DND-41 (cell line): ENCODE results near the gene IFT80.

Experiments
- EZH2 ChIP-seq: IDR thresholded peaks from 3 replicates; pipeline ENCODE4 v1.6.1; 2012; ENCODE audit warnings: borderline replicate concordance, low read depth, mild to moderate bottlenecking, moderate library complexity, low read length, inconsistent platforms; ENCODE audit not compliant: severe bottlenecking
- TF ChIP-seq, protein P1 (sequence below): IDR thresholded peaks from 2 replicates; pipeline ENCODE4 v1.5.1; 2012; ENCODE audit warnings: borderline replicate concordance, low read length, moderate library complexity, mild to moderate bottlenecking; ENCODE audit not compliant: poor library complexity, severe bottlenecking; ENCODE audit errors: extremely low read depth

DNA sequence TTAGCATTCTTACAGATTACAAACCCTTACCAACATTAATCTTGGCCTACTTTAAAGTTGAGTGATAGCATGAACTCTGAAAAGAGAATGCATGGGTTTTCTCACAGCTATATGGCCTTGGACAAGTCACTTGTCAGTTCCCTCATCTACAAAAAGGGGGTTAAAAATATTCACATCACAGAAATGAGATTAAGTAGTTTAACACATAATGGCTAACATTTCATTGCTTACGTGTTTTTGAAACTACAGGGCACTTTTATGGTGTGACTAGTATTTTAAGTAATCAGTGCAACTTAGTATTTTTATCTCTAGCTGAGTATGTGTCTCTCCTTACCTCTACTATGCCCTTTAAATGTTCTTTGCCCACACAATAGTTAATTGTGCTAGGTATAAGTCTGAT lies 36.7 kb upstream of the IFT80 start:
- TF ChIP-seq, protein P1, sequence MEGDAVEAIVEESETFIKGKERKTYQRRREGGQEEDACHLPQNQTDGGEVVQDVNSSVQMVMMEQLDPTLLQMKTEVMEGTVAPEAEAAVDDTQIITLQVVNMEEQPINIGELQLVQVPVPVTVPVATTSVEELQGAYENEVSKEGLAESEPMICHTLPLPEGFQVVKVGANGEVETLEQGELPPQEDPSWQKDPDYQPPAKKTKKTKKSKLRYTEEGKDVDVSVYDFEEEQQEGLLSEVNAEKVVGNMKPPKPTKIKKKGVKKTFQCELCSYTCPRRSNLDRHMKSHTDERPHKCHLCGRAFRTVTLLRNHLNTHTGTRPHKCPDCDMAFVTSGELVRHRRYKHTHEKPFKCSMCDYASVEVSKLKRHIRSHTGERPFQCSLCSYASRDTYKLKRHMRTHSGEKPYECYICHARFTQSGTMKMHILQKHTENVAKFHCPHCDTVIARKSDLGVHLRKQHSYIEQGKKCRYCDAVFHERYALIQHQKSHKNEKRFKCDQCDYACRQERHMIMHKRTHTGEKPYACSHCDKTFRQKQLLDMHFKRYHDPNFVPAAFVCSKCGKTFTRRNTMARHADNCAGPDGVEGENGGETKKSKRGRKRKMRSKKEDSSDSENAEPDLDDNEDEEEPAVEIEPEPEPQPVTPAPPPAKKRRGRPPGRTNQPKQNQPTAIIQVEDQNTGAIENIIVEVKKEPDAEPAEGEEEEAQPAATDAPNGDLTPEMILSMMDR: no peak
- TF ChIP-seq EZH2: no peak
